Ectodermal cell (in vitro differentiated cells): ENCODE results near the gene ACSBG1.

ENCODE experiments used
- H3K27ac ChIP-seq: 2 replicates; pipeline ENCODE4 v1.7.0; 2013; ENCODE audit warnings: mild to moderate bottlenecking, low read depth, low read length; ENCODE audit not compliant: insufficient read depth, poor library complexity, severe bottlenecking
- H3K27me3 ChIP-seq: 2 replicates; pipeline ENCODE4 v1.7.0; 2013; ENCODE audit warnings: mild to moderate bottlenecking, low read length; ENCODE audit not compliant: insufficient read depth, control insufficient read depth, poor library complexity, severe bottlenecking
- H3K36me3 ChIP-seq: one replicate; pipeline ENCODE4 v1.7.0; 2013; ENCODE audit warnings: low read length; ENCODE audit not compliant: control insufficient read depth, insufficient read depth
- H3K4me1 ChIP-seq: one replicate; pipeline ENCODE4 v1.7.0; 2013; ENCODE audit warnings: low read length; ENCODE audit not compliant: control insufficient read depth, insufficient read depth
- H3K4me3 ChIP-seq: 2 replicates; pipeline ENCODE4 v1.7.0; 2013; ENCODE audit warnings: low read depth, low read length, control low read depth; ENCODE audit not compliant: insufficient read depth
- H3K9me3 ChIP-seq: 2 replicates; pipeline ENCODE4 v1.7.0; 2013; ENCODE audit warnings: mild to moderate bottlenecking, low read length, moderate library complexity; ENCODE audit not compliant: control insufficient read depth
- WGBS, 2 experiments: methylation state at CpG; one replicate each; pipeline ENCODE4 v1.1.7; 2013; ENCODE audit warnings: missing lambda C conversion rate in 2 of 2; 5-methylcytosine and 5-hydroxymethylcytosine counted together

ACSBG1 gene

DNA sequence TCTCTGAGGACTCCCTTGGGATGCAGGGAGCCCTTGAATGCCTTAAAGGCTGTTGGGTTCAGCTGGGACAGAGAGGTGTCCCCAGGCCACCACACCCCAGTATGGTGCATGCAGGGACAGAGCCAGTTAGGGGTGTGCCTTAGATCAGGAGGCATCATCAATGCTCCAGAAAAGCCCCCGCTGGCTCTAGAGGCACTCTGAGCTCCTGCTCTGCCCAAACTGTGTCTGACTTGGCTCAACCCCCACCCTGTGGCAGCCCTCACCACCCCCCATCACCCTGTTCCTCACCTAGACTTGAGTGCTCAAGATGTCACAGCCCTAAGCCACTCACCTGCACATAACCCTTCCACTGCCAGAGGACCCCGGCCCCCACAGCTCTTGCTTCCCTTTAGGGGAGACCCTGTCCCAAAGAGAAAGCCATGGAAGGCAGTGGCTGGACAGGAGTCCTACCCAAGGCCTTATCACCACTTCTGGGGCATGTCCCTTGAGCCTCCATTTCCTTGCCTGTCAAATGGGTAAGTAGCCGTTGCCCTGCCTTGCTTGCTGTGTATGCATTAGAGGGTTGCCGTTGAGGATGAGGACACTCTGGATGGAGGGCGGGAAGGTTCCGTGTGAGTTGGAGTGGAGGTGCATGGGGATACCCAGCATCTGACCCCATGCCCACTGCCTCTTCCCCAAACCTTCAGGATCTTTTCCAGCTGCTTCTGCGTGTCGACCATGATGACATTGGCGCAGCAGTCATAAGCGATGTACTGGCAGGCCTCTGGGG, 41.4 kb downstream of the ACSBG1 start:
- H3K4me1 ChIP-seq, result no peaks in the 10 kb centered on the region
- no peaks in the 10 kb centered on the region for H3K9me3 ChIP-seq
- H3K27me3 ChIP-seq, result no peaks in the 10 kb centered on the region
- 95% methylated on average over 10 of the region's 10 CpGs for WGBS, 2 experiments
- no peaks in the 10 kb centered on the region for H3K36me3 ChIP-seq
- no peak overlapping the region for H3K4me3 ChIP-seq
- no peak overlapping the region for H3K27ac ChIP-seq

DNA sequence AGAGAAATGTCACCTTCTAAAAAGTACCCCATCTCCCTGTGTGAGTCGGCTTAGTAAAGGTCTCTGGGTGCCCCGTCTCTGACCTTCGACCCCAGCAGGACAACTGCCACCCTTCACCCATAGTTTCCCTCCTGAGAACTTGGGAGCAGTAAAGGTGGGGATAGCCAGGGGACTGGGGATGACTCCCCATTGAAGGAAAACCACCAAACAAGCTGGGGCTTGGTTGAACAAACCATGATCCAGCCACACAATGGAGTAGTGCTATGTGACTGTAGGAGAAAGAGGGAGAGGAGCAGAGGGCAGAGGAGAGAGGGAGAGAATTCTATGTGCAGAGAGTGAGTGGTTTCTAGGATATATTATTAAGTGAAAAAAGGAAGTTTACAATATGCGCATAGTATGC, 51.5 kb downstream of the ACSBG1 start:
- WGBS, 2 experiments, result 93 to 94% methylated on average over 4 of the region's 4 CpGs
- no peaks in the 10 kb centered on the region for H3K4me1 ChIP-seq
- H3K4me3 ChIP-seq, result no peak overlapping the region
- no peak overlapping the region for H3K27ac ChIP-seq
- no peaks in the 10 kb centered on the region for H3K36me3 ChIP-seq
- H3K9me3 ChIP-seq, result no peaks in the 10 kb centered on the region
- H3K27me3 ChIP-seq, result no peaks in the 10 kb centered on the region

- H3K4me3 ChIP-seq, result no peak overlapping the region
- H3K4me1 ChIP-seq, result no peaks in the 10 kb centered on the region
- H3K27ac ChIP-seq, result no peak overlapping the region
- no peaks in the 10 kb centered on the region for H3K36me3 ChIP-seq
- no peaks in the 10 kb centered on the region for H3K27me3 ChIP-seq
- H3K9me3 ChIP-seq, result no peaks in the 10 kb centered on the region
- 91 to 94% methylated on average over 5 of the region's 5 CpGs for WGBS, 2 experiments
Measured at GRCh38 chr15:78182336-78182700, 52.0 kb downstream of the ACSBG1 start.

- Histone ChIP-seq H3K4me1 (no peaks in the 10 kb centered on the region), H3K27ac (no peak overlapping the region), H3K4me3 (no peak overlapping the region), H3K36me3 (no peaks in the 10 kb centered on the region), H3K9me3 (no peaks in the 10 kb centered on the region), H3K27me3 (no peaks in the 10 kb centered on the region)
- whole genome bisulfite sequencing, 2 experiments, result 92 to 93% methylated on average over 5 of the region's 5 CpGs
Measured at GRCh38 chr15:78179906-78180305, 54.5 kb downstream of the ACSBG1 start.

- no peaks in the 10 kb centered on the region for H3K27me3 ChIP-seq
- H3K4me3 ChIP-seq, result no peak overlapping the region
- H3K36me3 ChIP-seq, result no peaks in the 10 kb centered on the region
- H3K4me1 ChIP-seq, result no peaks in the 10 kb centered on the region
- WGBS, 2 experiments, result 93 to 95% methylated on average over 11 of the region's 12 CpGs
- no peak overlapping the region for H3K27ac ChIP-seq
- no peaks in the 10 kb centered on the region for H3K9me3 ChIP-seq
Measured at GRCh38 chr15:78179286-78179840, 55.0 kb downstream of the ACSBG1 start.

DNA sequence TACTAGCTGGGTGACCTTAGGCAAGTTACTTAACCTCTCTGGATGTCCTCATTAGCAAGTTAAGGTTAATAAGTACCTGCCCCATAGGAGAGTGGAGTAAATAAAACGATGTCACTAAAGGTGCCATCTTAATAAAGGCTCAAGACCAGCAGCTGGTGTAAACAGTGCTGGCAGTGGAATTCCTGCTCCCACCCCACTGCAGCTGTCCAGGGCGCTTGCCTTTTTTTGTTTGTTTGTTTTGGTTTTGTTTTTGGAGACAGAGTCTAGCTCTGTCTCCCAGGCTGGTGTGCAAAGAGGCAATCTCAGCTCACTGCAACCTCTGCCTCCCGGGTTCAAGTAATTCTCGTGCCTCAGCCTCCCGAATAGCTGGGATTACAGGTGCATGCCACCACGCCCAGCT, 56.3 kb downstream of the ACSBG1 start:
- Histone ChIP-seq H3K4me3 (no peak overlapping the region), H3K27ac (no peak overlapping the region), H3K9me3 (no peaks in the 10 kb centered on the region), H3K4me1 (no peaks in the 10 kb centered on the region), H3K27me3 (no peaks in the 10 kb centered on the region), H3K36me3 (no peaks in the 10 kb centered on the region)
- 94 to 95% methylated on average over 6 of the region's 6 CpGs for WGBS, 2 experiments

DNA sequence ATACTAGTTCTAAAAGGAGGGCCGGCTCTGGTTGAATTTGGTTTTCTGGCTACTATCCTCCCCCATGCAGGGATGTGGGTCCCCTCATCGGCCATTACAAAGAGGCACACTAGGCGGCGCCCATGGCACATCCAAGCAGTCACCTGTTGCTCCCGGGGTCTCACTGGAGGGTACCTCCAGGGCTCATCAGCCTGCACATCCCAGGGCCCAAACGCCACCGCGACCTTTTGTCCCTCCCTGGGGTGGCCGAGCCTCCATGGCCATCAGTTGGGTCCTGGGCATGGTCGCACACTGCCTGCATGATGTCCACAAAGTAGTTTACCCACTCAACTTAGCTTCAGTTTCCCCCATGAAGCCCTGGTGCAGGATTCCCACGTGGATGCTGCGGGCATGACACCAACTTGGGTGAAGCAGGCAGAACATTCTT, 56.9 kb downstream of the ACSBG1 start:
- Histone ChIP-seq H3K27ac (no peak overlapping the region), H3K4me3 (no peak overlapping the region), H3K27me3 (no peaks in the 10 kb centered on the region), H3K4me1 (no peaks in the 10 kb centered on the region), H3K9me3 (no peaks in the 10 kb centered on the region), H3K36me3 (no peaks in the 10 kb centered on the region)
- WGBS, 2 experiments, result 33 to 34% methylated on average over 12 of the region's 12 CpGs

- Histone ChIP-seq H3K27ac (no peak overlapping the region), H3K4me1 (no peaks in the 10 kb centered on the region), H3K36me3 (no peaks in the 10 kb centered on the region), H3K4me3 (no peak overlapping the region), H3K9me3 (no peaks in the 10 kb centered on the region), H3K27me3 (no peaks in the 10 kb centered on the region)
- WGBS, 2 experiments, result 75 to 83% methylated on average over 2 of the region's 2 CpGs
Measured at GRCh38 chr15:78175330-78175729, 59.0 kb downstream of the ACSBG1 start.

DNA sequence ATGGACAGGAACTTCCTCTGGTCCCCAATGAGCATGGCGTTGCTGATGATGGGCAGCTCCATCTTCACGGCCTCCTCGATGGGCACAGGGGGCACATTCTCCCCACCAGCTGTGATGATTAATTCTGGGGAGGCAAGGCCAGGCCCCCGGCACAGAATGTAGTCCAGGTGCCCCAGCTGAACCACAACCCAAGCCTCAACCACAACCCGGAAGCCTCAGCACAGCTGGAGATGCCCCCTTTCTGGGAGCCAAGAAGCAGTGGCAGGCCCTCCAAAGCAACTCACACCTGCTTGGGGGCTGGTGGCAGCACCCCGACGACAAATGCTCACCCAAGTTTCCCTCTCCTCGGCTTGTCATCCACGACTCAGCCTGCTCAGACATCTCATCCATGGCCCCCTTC, 60.0 kb downstream of the ACSBG1 start:
- no peak overlapping the region for H3K27ac ChIP-seq
- WGBS, 2 experiments, result 92 to 93% methylated on average over 9 of the region's 9 CpGs
- H3K9me3 ChIP-seq, result no peaks in the 10 kb centered on the region
- H3K4me3 ChIP-seq, result no peak overlapping the region
- H3K36me3 ChIP-seq, result no peaks in the 10 kb centered on the region
- H3K27me3 ChIP-seq, result no peaks in the 10 kb centered on the region
- H3K4me1 ChIP-seq, result no peaks in the 10 kb centered on the region

DNA sequence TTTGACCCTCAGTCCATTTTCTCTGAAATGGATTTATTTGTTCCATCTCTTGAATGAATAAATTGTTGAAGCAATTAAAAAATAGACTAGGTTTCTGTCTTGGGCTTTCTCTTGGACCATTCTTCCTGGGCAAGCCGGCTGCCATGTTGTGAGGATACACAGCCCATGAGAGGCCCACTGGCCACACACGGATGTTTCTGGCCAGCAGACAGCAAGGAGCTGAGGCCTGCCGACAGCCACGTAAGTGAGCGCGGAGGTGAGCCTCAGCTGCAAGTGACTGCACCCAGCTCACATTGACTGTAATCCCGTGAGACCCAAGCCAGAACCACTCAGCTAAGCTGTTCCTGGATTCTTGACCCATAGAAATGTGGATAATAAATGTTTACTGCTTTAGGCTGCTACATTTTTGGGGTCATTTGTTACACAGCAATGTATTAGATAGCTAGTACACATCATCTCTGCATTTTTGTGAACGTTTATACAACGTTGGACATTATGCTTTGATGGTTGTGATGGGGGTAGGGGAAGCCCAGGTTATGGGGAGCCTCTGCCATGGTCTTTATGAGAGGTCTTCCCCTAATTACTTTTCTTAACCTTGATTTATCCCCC, 62.4 kb downstream of the ACSBG1 start:
- Histone ChIP-seq H3K36me3 (no peaks in the 10 kb centered on the region), H3K27ac (no peak overlapping the region), H3K27me3 (no peaks in the 10 kb centered on the region), H3K4me3 (no peak overlapping the region), H3K4me1 (no peaks in the 10 kb centered on the region), H3K9me3 (no peaks in the 10 kb centered on the region)
- WGBS, 2 experiments, result 93 to 97% methylated on average over 7 to 9 of the region's 9 CpGs
